GM19240 (cell line): ENCODE measurements around the gene LTF.
"Not testable (repeated sequence)": the region's sequence is repeated elsewhere in the genome, so short reads cannot be mapped to it uniquely, and the experiment has no call there.

Source experiments
- DNase-seq: peaks from one replicate; pipeline ENCODE4 v3.0.0; 2011; ENCODE audit warnings: low spot score; ENCODE audit not compliant: insufficient read length

Gene LTF

GRCh38 chr3:46398186-46398955 lies 66.3 kb downstream of the LTF start:
- no peak for DNase-seq

DNA sequence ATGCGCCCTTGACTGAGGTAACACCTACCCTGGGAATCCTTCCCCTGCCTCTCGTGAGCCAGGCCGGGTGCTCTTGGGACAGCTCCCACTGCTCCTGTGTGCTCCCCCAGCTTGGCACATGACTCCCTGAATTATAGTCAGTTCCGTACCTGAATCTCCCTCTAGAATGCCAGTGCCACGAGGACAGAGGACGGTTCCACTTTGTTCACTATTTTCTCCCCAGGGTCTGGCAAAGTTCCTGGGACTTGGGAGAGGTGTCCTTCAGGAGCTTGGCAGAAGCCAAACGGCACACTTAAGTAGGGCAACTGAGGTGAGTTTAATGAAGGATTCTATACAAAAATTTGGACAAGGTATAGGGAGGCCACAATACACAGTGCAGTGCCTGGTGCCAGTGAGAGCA lies 67.6 kb downstream of the LTF start:
- no peak for DNase-seq

GRCh38 chr3:46395766-46396530 lies 68.8 kb downstream of the LTF start:
- DNase-seq = no peak

DNA sequence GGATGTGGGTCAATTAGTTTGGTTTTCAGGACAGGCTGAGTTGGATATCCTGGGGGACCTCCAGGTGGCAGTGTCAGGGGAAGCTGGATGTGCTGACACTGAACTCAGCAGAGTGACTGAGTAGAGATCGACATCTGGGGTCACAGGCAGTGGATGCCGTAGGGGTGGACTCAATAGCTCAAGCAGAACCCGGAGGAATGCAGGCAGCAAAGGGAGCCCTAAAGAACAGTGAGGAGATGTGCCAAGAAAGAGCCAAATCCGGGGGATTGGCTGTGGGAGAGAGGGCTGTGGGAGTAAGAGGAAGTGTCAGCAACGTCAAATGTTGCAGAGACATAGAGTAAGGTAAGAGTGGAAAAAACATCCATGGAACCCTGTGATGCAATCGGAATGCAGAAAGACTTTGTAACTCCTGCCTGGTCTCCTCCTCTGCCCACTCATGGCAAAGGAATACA lies 69.5 kb downstream of the LTF start:
- no peak for DNase-seq

- no peak for DNase-seq
Observed at GRCh38 chr3:46393554-46394434, 70.9 kb downstream of the LTF start.

DNA sequence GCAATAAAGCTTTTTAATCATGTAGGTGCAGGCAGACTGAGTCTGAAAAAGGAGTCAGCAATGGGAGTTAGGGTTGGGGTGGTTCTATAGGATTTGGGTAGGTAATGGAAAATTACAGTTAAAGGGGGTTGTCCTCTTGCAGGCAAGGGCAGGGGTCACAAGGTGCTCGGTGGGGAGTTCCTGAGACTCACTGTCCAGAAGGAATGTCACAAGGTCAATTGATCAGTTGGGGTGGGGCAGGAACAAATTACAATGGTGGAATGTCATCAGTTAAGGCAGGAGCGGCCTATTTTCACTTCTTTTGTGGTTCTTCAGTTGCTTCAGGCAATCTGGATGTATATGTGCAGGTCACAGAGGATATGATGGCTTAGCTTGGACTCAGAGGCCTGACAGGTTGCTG lies 71.7 kb downstream of the LTF start:
- DNase-seq = no peak

- DNase-seq = not testable (repeated sequence)
Observed at GRCh38 chr3:46391526-46391925, 73.2 kb downstream of the LTF start.

GRCh38 chr3:46389306-46389705 lies 75.4 kb downstream of the LTF start:
- DNase-seq = no peak

GRCh38 chr3:46388847-46389246 lies 75.9 kb downstream of the LTF start:
- not testable (repeated sequence) for DNase-seq

- DNase-seq = no peak
Observed at GRCh38 chr3:46386205-46386604, 78.5 kb downstream of the LTF start.
